CD4-positive, alpha-beta T cell treated with Interleukin-4 for 1 hour (primary cell): ENCODE data around the gene ABCC1.

Experiments used
- DNase-seq, 2 donors: peaks; one replicate each; pipeline ENCODE4 v3.0.0-alpha.2; 2020 to 2022

The ABCC1 gene

GRCh38 chr16:16051132-16051531, 101.7 kb downstream of the ABCC1 start:
- DNase-seq, result no peak

- DNase-seq, result no peak
Measured at GRCh38 chr16:16052916-16053315, 103.5 kb downstream of the ABCC1 start.

- DNase-seq, result no peak
Measured at GRCh38 chr16:16057102-16057501, 107.7 kb downstream of the ABCC1 start.

- DNase-seq, result no peak
Measured at GRCh38 chr16:16059160-16059559, 109.7 kb downstream of the ABCC1 start.

- no peak for DNase-seq
Measured at GRCh38 chr16:16059895-16060590, 110.6 kb downstream of the ABCC1 start.

- DNase-seq, result peak in 1 of 2 donors; percentile 24
Measured at GRCh38 chr16:16062023-16062937, 112.9 kb downstream of the ABCC1 start.

GRCh38 chr16:16063683-16064082, 114.3 kb downstream of the ABCC1 start:
- no peak for DNase-seq

GRCh38 chr16:16064874-16065384, 115.5 kb downstream of the ABCC1 start:
- no peak for DNase-seq

GRCh38 chr16:16067127-16067526, 117.7 kb downstream of the ABCC1 start:
- no peak for DNase-seq

- no peak for DNase-seq
Measured at GRCh38 chr16:16071631-16072244, 122.3 kb downstream of the ABCC1 start.

GRCh38 chr16:16073001-16073545, 123.7 kb downstream of the ABCC1 start:
- no peak for DNase-seq

- DNase-seq, result no peak
Measured at GRCh38 chr16:16073891-16074881, 124.8 kb downstream of the ABCC1 start.

- DNase-seq, result peak in 1 of 2 donors; percentile 65
Measured at GRCh38 chr16:16075488-16076422, 126.3 kb downstream of the ABCC1 start.

- DNase-seq, result no peak
Measured at GRCh38 chr16:16076423-16076813, 127.0 kb downstream of the ABCC1 start.

- DNase-seq, result no peak
Measured at GRCh38 chr16:16080465-16081065, 131.1 kb downstream of the ABCC1 start.

GRCh38 chr16:16081141-16081540, 131.7 kb downstream of the ABCC1 start:
- DNase-seq, result no peak

- DNase-seq, result no peak
Measured at GRCh38 chr16:16082255-16082654, 132.8 kb downstream of the ABCC1 start.

- DNase-seq, result no peak
Measured at GRCh38 chr16:16083421-16084156, 134.2 kb downstream of the ABCC1 start.

- DNase-seq, result no peak
Measured at GRCh38 chr16:16084874-16085273, 135.5 kb downstream of the ABCC1 start.
